Adrenal gland (tissue), 12 donors: ENCODE measurements around the gene HELZ. TPM values are rescaled to one million over a fixed set of nuclear protein-coding genes. Genes with fewer than 3 reads are reported as not detected.

Experiments used
- DNase-seq, 7 donors: peaks; one replicate each; pipeline ENCODE4 v3.0.0-alpha.2; 2019 to 2020
- H3K27ac ChIP-seq, 5 donors: fragments of 200-600 bp; sonication (generic) in 4 of 5; 1 replicate in 3 of 5; 2 replicates in 2 of 5; pipeline versions ENCODE4 v1.5.1 to v1.8.0; 2016 to 2020; ENCODE audit warnings: mild to moderate bottlenecking in 1 of 5
- H3K27me3 ChIP-seq: fragments of 200-600 bp; 2 replicates; pipeline ENCODE4 v1.8.0; 2021
- H3K36me3 ChIP-seq, 2 donors: fragments of 200-600 bp; replicated peaks in 1 of 2; 1 replicate in 1 of 2; 2 replicates in 1 of 2; pipeline versions ENCODE4 v1.5.1 to v1.8.0; 2018 to 2022
- H3K4me1 ChIP-seq, 2 donors: fragments of 200-600 bp; replicated peaks in 1 of 2; 1 replicate in 1 of 2; 2 replicates in 1 of 2; pipeline versions ENCODE4 v1.5.1 to v1.8.0; 2018 to 2021
- H3K4me3 ChIP-seq, 4 donors: fragments of 200-600 bp; sonication (generic) in 3 of 4; one replicate each; pipeline ENCODE4 v1.5.1; 2016 to 2018
- H3K9me3 ChIP-seq, 3 donors: fragments of 200-600 bp; sonication (generic) in 1 of 3; replicated peaks in 1 of 3; 1 replicate in 2 of 3; 2 replicates in 1 of 3; pipeline versions ENCODE4 v1.5.1 to v1.8.0; 2016 to 2021
- POLR2A ChIP-seq, 2 donors: fragments of 450-650 bp; IDR thresholded peaks; one replicate each; pipeline ENCODE4 v1.6.1; 2017; ENCODE audit warnings: antibody characterized with exemption in 2 of 2, mild to moderate bottlenecking in 2 of 2, moderate library complexity in 1 of 2
- WGBS, 4 donors: extraction: QIAGEN DNeasy Blood & Tissue Kit in 2 of 4; methylation state at CpG; one replicate each; pipeline versions ENCODE4 v1.1.5 to v1.1.7; 2013 to 2017; 5-methylcytosine and 5-hydroxymethylcytosine counted together
- intact Hi-C, 2 donors: fragments of 100-400 bp; cut with DNase I; formaldehyde crosslinking; loops; one replicate each; pipeline versions ENCODE4 v1.14.1 to v1.15.0; 2022 to 2023
- polyA plus RNA-seq, 3 donors: library from polyadenylated mRNA; stranded (reverse); fragments of 200-250 nt in 2 of 3; fragments of 350-450 nt in 1 of 3; fragmentation: Illumina TruSeq in 1 of 3; extraction: RNeasy Lipid Tissue Mini Kit (QIAGEN cat#74804) in 1 of 3; gene quantifications; one replicate each; pipeline ENCODE4 v1.2.3, GENCODE V29; 2013 to 2014
- total RNA-seq, 9 donors: library from RNA; depleted of rRNA in 4 of 9; stranded (reverse); fragments of >200 nt in 4 of 9; fragments of 120-200 nt in 1 of 9; fragmentation: NEBNext Ultra II Directional in 1 of 9; extraction: Animal tissue kit (Norgen Biotek cat#: 25700) in 1 of 9; gene quantifications; one replicate each; pipeline versions ENCODE4 v1.1.0 to v1.2.4, GENCODE V29; 2013 to 2023
- TF ChIP-seq, protein P1 (sequence below), 6 experiments: fragments of 450-650 bp in 4 of 6; fragments of 200-600 bp in 2 of 6; sonication (generic) in 1 of 6; IDR thresholded peaks; 1 replicate in 5 of 6; 2 replicates in 1 of 6; pipeline versions ENCODE4 v1.5.1 to v1.8.0; 2016 to 2021; ENCODE audit warnings: antibody characterized with exemption in 6 of 6, mild to moderate bottlenecking in 2 of 6, moderate library complexity in 1 of 6
- donor health status: healthy with polysubstance abuse.
- donor health status: Bipolar disorder and iron deficiency.
- donor health status: DM: yes; HTN: yes; CAD: no.
- donor health status: DM: no; HTN: no; CAD: no.
- donor health status: DM: no; HTN: no; CAD: no.
- donor health status: DM: yes; HTN: yes; CAD: no.

Gene HELZ
- total and polyA plus RNA-seq, 12 donors = 3.1 to 88.0 (median 47.9) TPM

GRCh38 chr17:67121316-67121891 is 123.6 kb downstream of the HELZ start:
- peak in 2 of 7 donors; percentile 28 to 50 for DNase-seq
- Histone ChIP-seq H3K36me3 (peaks cover 0 to 16% of the 10 kb centered on the region in 2 donors), H3K9me3 (no peaks in the 10 kb centered on the region), H3K27ac (peak overlapping the region in 1 of 5 donors; percentile 22), H3K4me1 (peaks cover 15 to 34% of the 10 kb centered on the region in 2 donors), H3K27me3 (no peaks in the 10 kb centered on the region), H3K4me3 (no peak overlapping the region)
- WGBS, 4 donors = 43 to 52% (median 50%) methylated on average over 5 of the region's 5 CpGs
- no peak for TF ChIP-seq POLR2A (IDR thresholded peaks at IDR 0.05)
- intact Hi-C loops = no loop called here

GRCh38 chr17:67119102-67119501 is 125.9 kb downstream of the HELZ start:
- Histone ChIP-seq H3K27ac (no peak overlapping the region), H3K27me3 (no peaks in the 10 kb centered on the region), H3K4me3 (no peak overlapping the region), H3K36me3 (peaks cover 0 to 16% of the 10 kb centered on the region in 2 donors), H3K9me3 (peaks cover 0 to 7% (median 0%) of the 10 kb centered on the region in 3 donors), H3K4me1 (peaks cover 8 to 15% of the 10 kb centered on the region in 2 donors)
- DNase-seq = no peak
- no peak for TF ChIP-seq POLR2A (IDR thresholded peaks at IDR 0.05)
- TF ChIP-seq, protein P1, sequence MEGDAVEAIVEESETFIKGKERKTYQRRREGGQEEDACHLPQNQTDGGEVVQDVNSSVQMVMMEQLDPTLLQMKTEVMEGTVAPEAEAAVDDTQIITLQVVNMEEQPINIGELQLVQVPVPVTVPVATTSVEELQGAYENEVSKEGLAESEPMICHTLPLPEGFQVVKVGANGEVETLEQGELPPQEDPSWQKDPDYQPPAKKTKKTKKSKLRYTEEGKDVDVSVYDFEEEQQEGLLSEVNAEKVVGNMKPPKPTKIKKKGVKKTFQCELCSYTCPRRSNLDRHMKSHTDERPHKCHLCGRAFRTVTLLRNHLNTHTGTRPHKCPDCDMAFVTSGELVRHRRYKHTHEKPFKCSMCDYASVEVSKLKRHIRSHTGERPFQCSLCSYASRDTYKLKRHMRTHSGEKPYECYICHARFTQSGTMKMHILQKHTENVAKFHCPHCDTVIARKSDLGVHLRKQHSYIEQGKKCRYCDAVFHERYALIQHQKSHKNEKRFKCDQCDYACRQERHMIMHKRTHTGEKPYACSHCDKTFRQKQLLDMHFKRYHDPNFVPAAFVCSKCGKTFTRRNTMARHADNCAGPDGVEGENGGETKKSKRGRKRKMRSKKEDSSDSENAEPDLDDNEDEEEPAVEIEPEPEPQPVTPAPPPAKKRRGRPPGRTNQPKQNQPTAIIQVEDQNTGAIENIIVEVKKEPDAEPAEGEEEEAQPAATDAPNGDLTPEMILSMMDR (IDR thresholded peaks at IDR 0.05) = no peak
- WGBS, 4 donors = 91 to 100% (median 99%) methylated on average over 2 of the region's 2 CpGs
- intact Hi-C loops = no loop called here

GRCh38 chr17:67116045-67116575 is 128.9 kb downstream of the HELZ start:
- H3K4me1 ChIP-seq = peaks cover 8 to 18% of the 10 kb centered on the region in 2 donors
- H3K27me3 ChIP-seq = no peaks in the 10 kb centered on the region
- intact Hi-C loops = no loop called here
- H3K9me3 ChIP-seq = peaks cover 0 to 7% (median 0%) of the 10 kb centered on the region in 3 donors
- H3K4me3 ChIP-seq = no peak overlapping the region
- no peak for TF ChIP-seq POLR2A (IDR thresholded peaks at IDR 0.05)
- TF ChIP-seq, protein P1 (IDR thresholded peaks at IDR 0.05) = no peak
- H3K27ac ChIP-seq = no peak overlapping the region
- peaks cover 0 to 26% of the 10 kb centered on the region in 2 donors for H3K36me3 ChIP-seq
- 96 to 100% (median 97%) methylated on average over 1 of the region's 1 CpG for WGBS, 4 donors
- no peak for DNase-seq

GRCh38 chr17:67115401-67115800 is 129.6 kb downstream of the HELZ start:
- Histone ChIP-seq H3K4me1 (peaks cover 8 to 20% of the 10 kb centered on the region in 2 donors), H3K4me3 (no peak overlapping the region), H3K27me3 (no peaks in the 10 kb centered on the region), H3K36me3 (peaks cover 0 to 26% of the 10 kb centered on the region in 2 donors), H3K27ac (no peak overlapping the region), H3K9me3 (peaks cover 0 to 7% (median 0%) of the 10 kb centered on the region in 3 donors)
- DNase-seq = no peak
- WGBS, 4 donors = 83 to 98% (median 95%) methylated on average over 1 of the region's 1 CpG
- intact Hi-C loops = no loop called here
- TF ChIP-seq POLR2A (IDR thresholded peaks at IDR 0.05) = no peak
- TF ChIP-seq, protein P1 (IDR thresholded peaks at IDR 0.05) = no peak
